Measurements from ENCODE around the gene MBTD1. TPM values are rescaled to one million over a fixed set of nuclear protein-coding genes. Genes with fewer than 3 reads are reported as not detected.
"Not testable (repeated sequence)": the region's sequence is repeated elsewhere in the genome, so short reads cannot be mapped to it uniquely, and the experiment has no call there.

MBTD1 gene
- total RNA-seq, 1 donor from 2014 or later, result 17.1 TPM

GRCh38 chr17:51255673-51256072, 4.2 kb downstream of the MBTD1 start:
- DNase-seq (ENCODE audit: low spot score), result no peak

- no peak for DNase-seq (ENCODE audit: low spot score)
These were observed 8.8 kb downstream of the MBTD1 start for GRCh38 chr17:51251010-51251409.

GRCh38 chr17:51250314-51250840, 9.5 kb downstream of the MBTD1 start:
- DNase-seq (ENCODE audit: low spot score), result no peak

- no peak for DNase-seq (ENCODE audit: low spot score)
These were observed 14.3 kb downstream of the MBTD1 start for GRCh38 chr17:51245535-51245934.

- DNase-seq (ENCODE audit: low spot score), result no peak
These were observed 15.8 kb downstream of the MBTD1 start for GRCh38 chr17:51244041-51244440.

- no peak for DNase-seq (ENCODE audit: low spot score)
These were observed 19.6 kb downstream of the MBTD1 start for GRCh38 chr17:51240275-51240674.

GRCh38 chr17:51238255-51238887, 21.5 kb downstream of the MBTD1 start:
- no peak for DNase-seq (ENCODE audit: low spot score)

GRCh38 chr17:51234162-51234561, 25.7 kb downstream of the MBTD1 start:
- no peak for DNase-seq (ENCODE audit: low spot score)

- peak; percentile 26 for DNase-seq (ENCODE audit: low spot score)
These were observed 27.9 kb downstream of the MBTD1 start for GRCh38 chr17:51231999-51232398.

- no peak for DNase-seq (ENCODE audit: low spot score)
These were observed 29.5 kb downstream of the MBTD1 start for GRCh38 chr17:51230306-51230705.

GRCh38 chr17:51229889-51230288, 30.0 kb downstream of the MBTD1 start:
- no peak for DNase-seq (ENCODE audit: low spot score)

GRCh38 chr17:51228161-51228560, 31.7 kb downstream of the MBTD1 start:
- DNase-seq (ENCODE audit: low spot score), result no peak

- not testable (repeated sequence) for DNase-seq (ENCODE audit: low spot score)
These were observed 34.3 kb downstream of the MBTD1 start for GRCh38 chr17:51225523-51225922.

- no peak for DNase-seq (ENCODE audit: low spot score)
These were observed 35.2 kb downstream of the MBTD1 start for GRCh38 chr17:51224402-51225262.

- no peak for DNase-seq (ENCODE audit: low spot score)
These were observed 38.5 kb downstream of the MBTD1 start for GRCh38 chr17:51221322-51221721.

- DNase-seq (ENCODE audit: low spot score), result no peak
These were observed 41.9 kb downstream of the MBTD1 start for GRCh38 chr17:51217946-51218345.

GRCh38 chr17:51214920-51215319, 44.9 kb downstream of the MBTD1 start:
- DNase-seq (ENCODE audit: low spot score), result no peak

GRCh38 chr17:51203838-51204237, 56.0 kb downstream of the MBTD1 start:
- DNase-seq (ENCODE audit: low spot score), result no peak

GRCh38 chr17:51200846-51201245, 59.0 kb downstream of the MBTD1 start:
- DNase-seq (ENCODE audit: low spot score), result no peak

- no peak for DNase-seq (ENCODE audit: low spot score)
These were observed 59.6 kb downstream of the MBTD1 start for GRCh38 chr17:51200295-51200694.

GRCh38 chr17:51197754-51198153, 62.1 kb downstream of the MBTD1 start:
- no peak for DNase-seq (ENCODE audit: low spot score)

GRCh38 chr17:51191895-51192294, 68.0 kb downstream of the MBTD1 start:
- DNase-seq (ENCODE audit: low spot score), result no peak

GRCh38 chr17:51189628-51190027, 70.2 kb downstream of the MBTD1 start:
- DNase-seq (ENCODE audit: low spot score), result no peak

Measured in mucosa of gallbladder (tissue), 1 donor.